RPMI7951 (cell line): ENCODE results near the gene SLC38A5. TPM values are rescaled to one million over a fixed set of nuclear protein-coding genes. Genes with fewer than 3 reads are reported as not detected.

Source experiments
- DNase-seq: peaks from one replicate; pipeline ENCODE4 v3.0.0-alpha.2; 2012; ENCODE audit warnings: low read depth
- total RNA-seq: library from RNA; depleted of rRNA; stranded (reverse); fragments of >200 nt; shearing (Covaris generic); gene quantifications from 2 replicates; pipeline ENCODE4 v1.2.3, GENCODE V29; 2014

SLC38A5 gene
- total RNA-seq, 1 experiment from 2014 or later = 0.24 TPM

DNA sequence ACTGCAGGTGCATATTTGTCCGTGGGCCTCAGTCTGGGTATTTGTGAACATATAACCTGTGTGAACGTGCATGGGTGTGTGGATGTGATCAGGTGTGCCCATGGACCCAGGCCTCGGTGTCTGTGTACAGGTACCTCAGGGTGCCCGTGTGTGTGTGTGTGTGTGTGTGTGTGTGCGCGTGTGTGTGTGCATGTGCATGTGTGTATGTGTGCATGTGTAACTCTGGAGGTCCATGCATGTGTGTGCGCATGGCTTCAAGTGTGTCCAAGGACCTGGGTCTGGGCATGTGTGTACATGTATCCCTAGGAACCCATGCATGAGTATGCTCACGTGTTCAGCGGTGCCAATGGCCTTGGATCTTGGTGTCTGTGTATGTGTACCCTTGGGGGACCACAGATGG, 21.7 kb upstream of the SLC38A5 start:
- no peak for DNase-seq

DNA sequence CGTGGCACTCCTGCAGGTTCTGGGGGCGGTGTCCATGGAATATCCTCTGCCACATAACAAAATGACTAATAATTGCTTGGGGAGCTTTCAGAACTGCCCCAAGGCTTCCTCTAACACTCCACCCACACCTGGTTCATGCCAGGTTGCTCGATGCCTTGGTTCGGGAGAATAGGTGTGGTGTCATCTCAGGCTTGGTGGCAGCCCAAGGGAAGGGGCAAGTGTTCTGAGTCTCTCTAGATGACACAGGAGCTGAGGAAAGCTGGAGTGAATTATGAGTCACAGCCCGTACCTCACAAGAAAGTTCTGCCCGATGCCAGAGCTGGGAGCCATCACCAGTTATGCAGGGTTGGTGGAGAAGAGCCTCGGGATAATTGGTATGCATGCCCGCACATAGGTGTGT, 20.6 kb upstream of the SLC38A5 start:
- peak; percentile 66 for DNase-seq

DNA sequence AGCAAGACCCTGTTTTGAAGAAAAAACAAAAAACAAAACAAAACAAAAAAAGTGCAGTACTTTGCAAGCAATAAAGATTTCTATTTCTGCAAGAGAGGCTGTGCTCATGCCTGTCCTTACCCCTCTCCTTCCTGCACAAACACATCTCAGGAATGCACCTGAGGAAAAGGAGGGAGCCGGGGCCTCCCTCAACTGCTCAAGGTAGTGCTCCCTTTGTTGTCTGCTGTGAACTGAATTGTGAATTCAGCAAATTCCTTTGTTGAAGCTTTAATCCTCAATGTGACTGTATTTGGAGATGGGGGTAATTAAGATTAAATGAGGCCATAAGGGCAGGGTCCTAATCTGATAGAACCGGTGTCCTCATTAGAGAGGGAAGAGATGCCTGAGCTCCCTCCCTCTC, 19.8 kb upstream of the SLC38A5 start:
- DNase-seq = no peak

DNA sequence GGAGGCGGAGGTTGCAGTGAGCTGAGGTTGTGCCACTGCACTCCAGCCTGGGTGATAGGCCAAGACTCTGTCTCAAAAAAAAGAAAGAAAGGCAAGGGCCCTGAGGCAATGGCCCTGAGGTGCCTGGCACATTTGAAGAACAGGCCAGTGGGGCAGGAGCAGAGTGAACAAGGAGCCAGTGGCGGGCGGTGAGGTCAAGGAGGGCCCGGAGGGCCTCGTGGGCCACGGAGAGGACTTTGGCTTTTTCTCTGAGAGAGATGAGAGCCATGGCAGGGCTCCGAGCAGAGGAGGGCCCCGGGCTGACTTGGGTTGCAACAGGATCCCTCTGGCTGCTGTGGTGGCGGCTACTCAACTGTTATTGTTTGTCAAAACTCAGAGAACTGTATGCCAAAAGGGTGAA, 19.2 kb upstream of the SLC38A5 start:
- no peak for DNase-seq

DNA sequence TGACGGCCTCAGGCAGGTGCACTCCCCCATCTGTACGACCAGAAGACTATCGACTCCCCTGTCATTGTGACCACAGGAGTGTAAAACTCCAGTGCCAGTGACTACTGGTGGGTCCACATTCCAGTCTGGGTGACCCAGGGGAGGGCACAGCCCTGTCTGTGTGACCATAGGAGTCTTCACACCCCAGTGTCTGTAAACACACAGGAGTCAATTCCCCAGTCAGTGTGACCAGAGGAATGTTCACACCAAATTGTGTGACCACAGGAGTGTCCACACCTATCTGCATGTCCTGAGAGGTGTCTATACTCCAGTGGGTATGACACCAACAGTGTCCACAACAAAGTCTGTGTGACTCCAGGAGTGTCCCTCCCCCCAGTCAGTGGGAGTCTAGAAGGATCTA, 18.0 kb upstream of the SLC38A5 start:
- DNase-seq = no peak

DNA sequence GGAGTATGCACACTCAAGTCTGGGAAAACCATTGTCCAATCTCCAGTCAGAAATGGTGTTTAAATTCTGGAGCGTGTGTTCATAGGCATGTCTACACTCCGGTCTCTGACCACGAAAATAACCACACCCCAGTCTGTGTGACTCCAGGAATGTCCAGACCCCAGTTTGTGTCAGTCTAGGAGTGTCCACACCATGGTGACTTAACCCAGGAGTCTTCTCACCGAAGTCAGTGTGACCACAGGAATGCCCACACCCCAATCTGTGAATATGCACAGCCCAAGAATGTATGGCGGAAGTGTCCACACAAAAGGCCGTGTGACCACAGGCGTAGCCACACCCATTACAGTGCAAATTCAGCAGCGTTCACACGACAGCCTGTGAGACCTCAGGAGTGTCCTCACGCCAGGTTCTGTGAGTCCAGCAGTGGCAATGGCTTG, 17.3 kb upstream of the SLC38A5 start:
- DNase-seq = peak; percentile 99

DNA sequence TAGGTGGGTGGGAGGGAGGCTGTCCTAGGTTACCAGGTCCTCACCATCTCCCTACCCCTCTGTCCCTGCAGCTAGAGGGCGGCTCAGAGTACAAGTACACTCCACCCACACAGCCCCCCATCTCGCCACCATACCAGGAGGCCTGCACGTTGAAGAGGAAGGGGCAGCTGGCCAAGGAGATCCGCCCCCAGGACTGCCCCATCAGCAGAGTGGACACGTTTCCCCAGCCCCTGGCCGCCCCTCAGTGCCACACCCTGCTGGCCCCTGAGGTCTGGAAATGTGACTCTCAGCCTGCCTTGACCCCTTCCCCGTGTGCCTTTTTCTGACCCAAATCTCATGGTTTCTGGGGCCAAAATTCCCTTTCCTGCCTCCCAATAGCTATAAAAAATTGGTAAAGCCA, 12.5 kb upstream of the SLC38A5 start:
- no peak for DNase-seq

DNA sequence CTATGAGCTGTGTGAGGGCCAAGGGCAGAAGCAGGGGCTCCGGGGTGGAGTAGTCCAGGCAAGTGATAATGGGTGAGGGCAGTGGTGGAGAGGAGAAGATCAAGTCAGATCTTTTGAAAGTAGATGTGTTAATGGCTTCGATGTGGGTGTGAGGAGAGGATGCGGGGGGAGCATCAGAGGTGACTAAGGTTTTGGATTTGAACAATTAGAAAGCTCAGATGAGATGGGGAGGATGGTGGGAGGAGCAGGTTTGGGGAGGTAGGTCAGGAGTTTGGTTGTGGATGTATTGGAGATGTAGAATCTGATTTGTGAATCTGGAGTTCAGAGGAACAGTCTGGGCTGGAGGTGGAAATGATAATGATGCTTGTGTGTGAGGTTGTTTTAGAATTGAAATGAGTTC, 10.5 kb upstream of the SLC38A5 start:
- no peak for DNase-seq

DNA sequence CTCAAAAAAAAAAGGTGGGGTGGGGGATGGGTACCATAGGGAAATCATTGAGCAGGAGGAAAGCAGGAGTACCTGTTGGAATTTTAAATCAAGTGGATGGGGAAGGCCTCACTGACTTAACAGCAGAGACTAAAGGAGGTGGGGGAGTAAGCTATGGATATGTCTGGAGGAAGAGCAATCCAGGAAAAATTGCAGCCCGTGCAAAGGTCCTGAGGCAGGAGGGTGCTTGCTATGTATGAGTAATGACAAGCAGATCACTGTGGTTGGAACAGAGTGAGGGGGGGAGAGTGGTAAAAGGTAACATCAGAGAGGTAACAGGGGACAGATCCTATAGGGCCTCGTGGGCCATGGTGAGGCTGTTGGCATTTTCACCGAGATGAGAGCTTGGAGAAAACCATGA, 10.1 kb upstream of the SLC38A5 start:
- no peak for DNase-seq

DNA sequence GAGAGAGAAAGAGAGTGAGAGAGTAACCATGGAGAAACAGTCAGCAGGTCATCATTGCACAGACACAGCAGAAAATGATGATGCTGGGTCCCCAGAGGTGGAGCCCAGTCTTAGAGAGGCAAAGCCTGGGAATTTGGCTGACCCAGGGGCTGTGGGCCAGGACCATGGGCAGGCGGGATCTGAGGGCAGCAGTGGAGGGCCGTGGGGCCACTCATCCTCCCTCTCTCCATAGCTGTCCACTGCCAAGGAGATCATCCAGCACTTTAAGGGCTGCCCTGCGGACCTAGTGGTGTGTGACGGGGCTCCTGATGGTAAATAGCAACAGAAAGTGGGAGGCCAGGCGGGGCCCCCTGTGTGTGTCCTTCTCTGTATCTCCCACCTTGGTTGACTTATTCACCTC, 8.7 kb upstream of the SLC38A5 start:
- no peak for DNase-seq

DNA sequence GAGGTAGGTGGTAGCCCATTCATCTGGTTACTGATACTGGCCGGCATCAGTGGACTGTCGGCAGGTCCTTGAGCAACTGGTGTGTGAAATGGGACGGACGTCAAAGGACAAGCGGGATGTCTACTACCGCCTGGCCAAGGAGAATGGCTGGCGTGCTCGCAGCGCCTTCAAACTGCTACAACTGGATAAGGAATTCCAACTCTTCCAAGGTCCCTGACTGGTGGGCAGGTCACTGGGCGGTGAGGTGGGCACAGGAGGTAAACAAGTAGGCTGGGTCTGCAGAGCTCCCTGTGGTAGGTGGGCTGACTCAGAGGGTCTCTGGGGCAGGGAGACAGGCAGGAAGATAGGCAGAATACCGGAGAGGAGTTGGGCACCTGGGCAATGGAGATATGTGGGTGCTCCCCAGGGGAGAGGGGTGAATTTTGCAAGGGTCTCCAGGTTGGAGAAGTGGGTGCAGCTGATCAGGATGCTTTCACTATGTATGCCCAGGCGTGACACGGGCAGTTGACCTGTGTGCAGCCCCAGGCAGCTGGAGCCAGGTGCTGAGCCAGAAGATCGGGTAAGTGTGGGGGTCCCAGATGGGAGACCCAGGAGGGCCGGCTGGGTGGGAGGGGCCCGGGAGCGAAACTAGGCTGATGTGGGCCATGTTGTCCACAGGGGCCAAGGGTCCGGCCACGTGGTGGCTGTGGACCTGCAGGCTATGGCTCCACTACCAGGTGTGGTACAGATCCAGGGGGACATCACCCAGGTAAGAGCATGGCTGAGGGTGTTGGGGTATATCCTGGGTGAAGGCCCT, 8.1 kb upstream of the SLC38A5 start:
- no peak for DNase-seq

DNA sequence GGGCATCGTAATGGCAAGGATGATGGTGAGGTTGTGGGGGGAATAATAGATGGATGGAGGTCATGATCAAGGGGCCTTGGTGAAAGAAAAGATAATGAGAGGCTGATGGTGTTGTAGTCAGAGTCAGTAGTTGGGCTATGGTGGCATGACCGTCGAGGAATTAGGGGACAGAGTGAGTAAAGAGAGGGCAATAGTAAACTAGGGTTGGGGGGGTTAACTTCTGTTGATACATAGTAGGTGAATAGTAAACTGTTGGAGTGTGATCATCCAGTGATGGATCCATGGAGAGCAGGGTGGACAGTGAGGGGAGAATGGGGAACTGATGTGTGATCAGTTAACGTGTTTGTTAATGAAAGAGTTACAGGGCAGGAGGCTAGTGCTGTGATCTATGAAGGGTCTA, 6.9 kb upstream of the SLC38A5 start:
- no peak for DNase-seq

DNA sequence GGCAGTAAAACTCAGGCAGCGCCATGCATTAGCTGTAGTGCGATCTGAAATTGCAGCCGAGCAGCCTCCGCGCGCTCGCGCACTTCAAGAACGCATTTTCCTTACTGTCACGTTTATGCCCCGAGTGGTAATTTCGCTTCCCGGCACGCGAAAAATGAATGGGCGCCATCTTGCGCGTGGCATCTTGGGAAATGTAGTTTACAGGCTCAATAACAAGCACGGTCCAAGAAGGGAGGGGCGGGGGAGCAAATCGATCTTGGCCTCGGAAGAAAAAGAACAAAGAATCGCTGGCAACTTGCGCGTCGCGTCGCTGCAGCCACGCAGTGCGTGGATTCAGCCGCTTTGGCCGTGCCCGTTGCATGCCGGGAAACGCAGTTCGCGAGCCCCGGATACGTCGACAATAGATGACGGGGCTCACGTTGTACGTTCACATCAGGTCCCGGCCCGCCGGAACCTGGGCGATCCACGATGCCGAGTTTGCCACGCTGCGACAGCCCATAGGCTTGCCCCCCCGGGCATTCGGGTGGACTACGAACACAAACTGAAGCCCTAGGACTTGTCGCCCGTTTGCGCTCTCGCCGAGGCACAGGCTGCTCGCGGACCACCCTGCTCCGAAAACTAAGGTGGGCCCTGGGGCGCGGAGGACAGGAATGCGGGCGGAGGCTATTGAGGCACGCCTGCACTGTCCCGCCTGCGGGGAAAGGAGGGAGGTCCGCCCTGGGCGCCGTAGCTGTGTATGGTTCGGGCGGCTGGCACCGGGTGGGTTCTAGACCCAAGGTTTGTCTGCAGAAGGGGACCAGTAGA, 5.9 kb upstream of the SLC38A5 start, which contains the start of gene FTSJ1:
Gene FTSJ1 (plus strand): TSS at position 426 of the 804 bp plus-strand sequence. CDS start 1,849 bp downstream, outside the sequence.
- peak; percentile 94 for DNase-seq

DNA sequence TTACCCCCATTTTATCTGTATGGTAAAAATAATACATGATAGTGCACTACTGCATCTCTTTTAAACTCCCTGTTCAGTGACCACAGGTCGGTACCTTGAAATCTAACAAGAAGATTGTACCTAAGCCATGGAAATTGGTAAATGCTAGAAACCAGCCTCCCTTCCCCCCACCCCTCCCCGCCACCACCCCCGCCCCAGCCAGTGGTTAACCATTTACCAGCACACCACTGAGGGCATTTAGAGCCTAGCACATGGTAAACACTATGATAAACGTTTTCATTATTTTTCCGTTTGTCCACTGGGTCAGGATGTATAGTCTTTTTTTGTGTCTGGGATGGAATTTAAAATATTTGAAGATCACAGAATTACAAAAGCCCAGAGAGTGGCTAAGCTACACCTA, 5.2 kb upstream of the SLC38A5 start:
- DNase-seq = no peak

DNA sequence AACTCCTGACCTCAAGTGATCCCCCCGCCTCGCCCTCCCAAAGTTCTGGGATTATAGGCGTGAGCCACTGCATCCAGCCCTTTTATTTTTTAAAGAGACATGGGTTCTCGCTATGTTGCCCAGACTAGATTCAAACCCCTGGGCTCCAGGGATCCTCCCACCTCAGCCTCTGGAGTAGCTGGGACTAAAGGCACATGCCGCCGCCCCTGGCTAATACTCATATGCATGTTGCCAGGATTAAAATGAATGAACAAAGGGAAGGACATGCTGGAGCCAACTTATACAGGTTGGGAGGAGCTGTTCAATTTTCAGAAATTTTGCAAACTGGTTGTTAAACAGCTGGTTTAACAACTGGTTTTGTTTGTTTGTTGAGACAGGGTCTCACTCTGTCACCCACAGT, 4.5 kb upstream of the SLC38A5 start:
- DNase-seq = no peak

DNA sequence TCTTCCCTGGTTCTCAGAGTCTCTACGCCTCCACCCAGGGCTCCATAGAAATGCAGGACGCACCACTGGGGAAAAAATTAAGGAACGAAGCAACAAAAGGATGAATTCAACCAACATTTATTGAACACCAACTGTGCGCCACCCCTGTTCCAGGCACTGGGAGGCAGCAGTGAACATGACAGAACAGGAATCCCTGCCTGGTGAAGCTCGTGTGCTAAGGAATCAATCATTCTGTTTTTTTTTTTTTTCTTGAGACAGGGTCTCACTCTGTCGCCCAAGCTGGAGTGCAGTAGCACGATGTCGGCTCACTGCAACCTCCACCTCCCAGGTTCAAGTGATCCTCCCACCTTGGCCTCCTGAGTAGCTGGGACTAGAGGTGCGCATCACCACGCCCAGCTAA, 4.1 kb upstream of the SLC38A5 start:
- DNase-seq = peak; percentile 41

DNA sequence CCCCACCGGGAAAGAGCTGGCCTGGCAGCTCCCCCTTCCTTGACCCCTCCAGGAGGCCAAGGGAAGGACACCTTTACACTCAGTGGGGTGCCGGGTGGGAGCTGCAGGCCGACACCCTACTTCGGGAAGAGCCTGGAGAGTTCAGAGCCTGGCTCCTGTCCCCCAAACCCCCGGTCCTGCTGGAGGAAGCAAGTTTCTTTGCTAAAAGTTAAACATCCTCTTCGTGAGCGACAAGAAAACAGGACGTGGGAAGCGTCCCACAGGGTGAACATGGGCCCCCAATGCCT, 3.6 kb upstream of the SLC38A5 start:
- DNase-seq = no peak

DNA sequence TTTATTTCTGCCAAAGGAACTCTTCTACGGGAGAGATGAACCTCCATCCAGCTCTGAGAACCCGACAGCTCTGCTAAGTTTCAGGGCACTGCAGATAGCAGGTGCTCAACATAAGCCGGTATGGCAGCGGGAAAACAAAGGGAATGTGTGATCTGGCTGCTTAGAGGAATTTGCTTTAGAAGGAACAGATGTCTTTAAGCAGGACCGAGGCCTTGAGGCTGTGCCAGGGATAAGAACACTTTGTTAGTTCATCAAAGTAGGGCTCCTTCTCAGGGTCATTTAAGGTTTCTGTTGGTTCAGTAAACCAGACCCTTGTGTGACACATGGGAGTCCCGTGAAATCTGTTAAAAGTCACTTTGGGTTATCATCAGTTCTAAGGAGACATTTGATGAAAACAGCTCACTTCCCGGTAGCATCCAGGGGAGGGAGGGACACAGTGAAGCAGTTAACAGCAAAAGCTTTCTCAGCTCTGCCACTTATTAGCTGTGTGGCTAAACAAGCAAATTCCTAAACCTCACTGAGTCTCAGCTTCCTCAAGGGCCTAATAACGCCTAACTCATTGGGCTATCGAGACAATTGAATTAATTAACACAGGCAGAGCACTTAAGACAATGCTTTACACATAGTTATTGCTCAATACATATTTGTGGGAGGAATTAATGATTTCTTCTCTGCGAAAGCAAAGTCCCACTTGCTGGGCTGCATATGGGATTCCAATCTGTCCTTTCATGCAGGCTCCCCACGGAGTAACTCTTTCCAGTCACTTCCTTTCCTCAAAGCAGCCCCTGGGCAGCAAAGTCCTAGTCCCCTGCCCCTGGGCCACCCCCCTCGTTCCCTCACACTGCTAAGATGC, 3.0 kb upstream of the SLC38A5 start:
- DNase-seq = no peak

DNA sequence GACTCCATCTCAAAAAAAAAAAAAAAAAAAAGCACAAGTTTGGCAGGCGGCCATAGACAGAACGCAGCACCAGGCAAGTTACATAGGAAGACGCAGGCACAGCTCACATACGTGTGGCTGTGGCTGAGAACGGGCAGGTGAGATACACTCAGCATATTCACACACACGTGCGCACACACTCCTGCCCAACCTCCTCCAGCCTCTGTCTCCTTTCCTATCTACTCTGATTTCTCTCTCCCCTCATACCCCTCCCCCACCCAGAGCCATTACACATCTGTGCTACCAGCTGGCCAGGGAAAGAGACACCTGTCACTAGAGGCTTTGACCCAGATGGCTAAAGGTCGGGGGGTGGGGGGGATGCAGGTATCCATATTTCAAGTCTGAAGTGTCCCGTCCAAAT, 2.2 kb upstream of the SLC38A5 start:
- DNase-seq = no peak

DNA sequence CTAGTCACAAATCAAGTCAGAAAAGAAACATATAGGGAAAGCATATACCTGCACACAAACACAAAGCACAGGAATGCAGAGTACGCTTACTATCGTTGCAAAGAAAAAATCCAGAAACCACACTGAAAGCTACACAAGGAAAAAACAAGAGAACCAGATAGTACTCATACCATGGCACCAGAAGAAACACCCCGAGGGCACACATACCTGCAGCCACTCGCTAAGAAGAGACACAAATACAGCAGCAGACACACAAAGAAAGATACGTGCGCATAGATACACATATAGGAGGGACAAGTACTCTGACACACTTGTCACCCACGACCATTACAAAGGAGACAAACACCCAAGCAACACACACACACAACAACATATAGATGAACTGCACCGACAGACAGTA, 1.4 kb upstream of the SLC38A5 start:
- DNase-seq = no peak

DNA sequence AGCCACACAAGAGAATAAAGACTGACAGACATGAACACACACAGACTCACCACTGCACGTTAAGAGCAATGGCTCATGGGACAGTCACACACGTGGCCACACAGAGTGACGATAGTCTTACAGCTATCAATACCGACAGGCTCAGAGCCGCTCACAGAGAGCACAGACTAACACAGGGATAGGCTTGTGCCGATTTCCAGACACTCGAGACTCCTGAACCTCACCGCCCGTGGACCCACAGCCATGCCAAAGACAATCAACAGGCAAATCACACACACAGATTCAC, 716 bp upstream of the SLC38A5 start:
- DNase-seq = no peak
